CD4-positive, alpha-beta T cell (primary cell): ENCODE data around the gene CHRNA9. TPM values are rescaled to one million over a fixed set of nuclear protein-coding genes. Genes with fewer than 3 reads are reported as not detected.

Experiments used
- ATAC-seq: fragments of 200-7000 bp; cut with Tn5 transposase; one replicate; pipeline ENCODE4 v1.10.0; 2022; ENCODE audit warnings: mild to moderate bottlenecking; ENCODE audit not compliant: poor library complexity
- CTCF ChIA-PET: fragments of 350-600 bp; sonication (Branson Sonifier 250); formaldehyde crosslinking; loops from one replicate; lab custom pipeline; 2021; ENCODE audit warnings: antibody characterized with exemption, inconsistent platforms; lab: Charles Lee
- POLR2A ChIA-PET: fragments of 350-600 bp; sonication (Branson Sonifier 250); formaldehyde crosslinking; loops from one replicate; lab custom pipeline; 2021; ENCODE audit warnings: antibody characterized with exemption, inconsistent platforms; lab: Charles Lee
- DNase-seq, 14 experiments: peaks; one replicate each; pipeline ENCODE4 v3.0.0-alpha.2; 2013 to 2020; ENCODE audit warnings: mixed read lengths in 2 of 14
- H3K27ac ChIP-seq, 2 donors: one replicate each; pipeline versions ENCODE4 v1.5.1 to v1.7.0; 2013; ENCODE audit warnings: low read length in 2 of 2, low read depth in 1 of 2, mild to moderate bottlenecking in 1 of 2
- H3K27me3 ChIP-seq, 2 experiments: 1 replicate in 1 of 2; 2 replicates in 1 of 2; pipeline versions ENCODE4 v1.6.1 to v1.7.0; 2013; ENCODE audit warnings: low read length in 2 of 2, control low read depth in 1 of 2, mild to moderate bottlenecking in 1 of 2, moderate library complexity in 1 of 2; ENCODE audit not compliant: insufficient read depth in 2 of 2, control insufficient read depth in 1 of 2
- H3K36me3 ChIP-seq: one replicate; pipeline ENCODE4 v1.6.1; 2013; ENCODE audit warnings: low read length, control low read depth; ENCODE audit not compliant: insufficient read depth
- H3K4me1 ChIP-seq: one replicate; pipeline ENCODE4 v1.6.1; 2013; ENCODE audit warnings: low read length, control low read depth; ENCODE audit not compliant: insufficient read depth
- H3K4me3 ChIP-seq: one replicate; pipeline ENCODE4 v1.5.1; 2013; ENCODE audit warnings: mild to moderate bottlenecking, low read length, moderate library complexity
- H3K9me3 ChIP-seq, 2 experiments: 1 replicate in 1 of 2; 2 replicates in 1 of 2; pipeline versions ENCODE4 v1.6.1 to v1.7.0; 2013; ENCODE audit warnings: low read length in 2 of 2, mild to moderate bottlenecking in 2 of 2, control low read depth in 1 of 2, moderate library complexity in 1 of 2; ENCODE audit not compliant: control insufficient read depth in 1 of 2, insufficient read depth in 1 of 2
- H3K27ac Mint-ChIP-seq: one replicate; pipeline ENCODE4 v1.8.0; 2020; ENCODE audit warnings: mixed read lengths
- H3K27me3 Mint-ChIP-seq: one replicate; pipeline ENCODE4 v1.8.0; 2021; ENCODE audit warnings: mixed read lengths
- H3K36me3 Mint-ChIP-seq: one replicate; pipeline ENCODE4 v1.8.0; 2021; ENCODE audit warnings: low read depth, mixed read lengths
- H3K4me1 Mint-ChIP-seq: one replicate; pipeline ENCODE4 v1.8.0; 2021; ENCODE audit warnings: low read depth, mixed read lengths
- H3K4me3 Mint-ChIP-seq: one replicate; pipeline ENCODE4 v1.8.0; 2020; ENCODE audit warnings: mild to moderate bottlenecking, mixed read lengths
- H3K9me3 Mint-ChIP-seq: one replicate; pipeline ENCODE4 v1.8.0; 2020; ENCODE audit warnings: mixed read lengths
- intact Hi-C, 2 experiments: fragments of 100-400 bp; cut with DNase I in 1 of 2; cut with micrococcal nuclease in 1 of 2; formaldehyde crosslinking; loops; one replicate each; pipeline versions ENCODE4 v1.15.1 to v1.9.0; 2023 to 2025; cut with DNase I, micrococcal nuclease
- total RNA-seq, 174 experiments: library from RNA in 2 of 174; stranded (reverse) in 2 of 174; gene quantifications; one replicate each; pipeline ENCODE4 v1.2.3 and lab custom pipeline; 2021 to 2026
- TF ChIP-seq, protein P1 (sequence below): fragments of 200-600 bp; IDR thresholded peaks from one replicate; pipeline ENCODE4 v1.8.0; 2022; ENCODE audit warnings: antibody characterized with exemption, mild to moderate bottlenecking

CHRNA9 gene
- total RNA-seq, 2 experiments from 2014 or later = not detected

GRCh38 chr4:40350627-40351227 lies 15.6 kb downstream of the CHRNA9 start:
- ChIA-PET CTCF (no interaction called here), POLR2A (no interaction called here)
- no peaks in the 10 kb centered on the region for H3K36me3 ChIP-seq
- H3K4me3 ChIP-seq = no peak overlapping the region
- TF ChIP-seq, protein P1, sequence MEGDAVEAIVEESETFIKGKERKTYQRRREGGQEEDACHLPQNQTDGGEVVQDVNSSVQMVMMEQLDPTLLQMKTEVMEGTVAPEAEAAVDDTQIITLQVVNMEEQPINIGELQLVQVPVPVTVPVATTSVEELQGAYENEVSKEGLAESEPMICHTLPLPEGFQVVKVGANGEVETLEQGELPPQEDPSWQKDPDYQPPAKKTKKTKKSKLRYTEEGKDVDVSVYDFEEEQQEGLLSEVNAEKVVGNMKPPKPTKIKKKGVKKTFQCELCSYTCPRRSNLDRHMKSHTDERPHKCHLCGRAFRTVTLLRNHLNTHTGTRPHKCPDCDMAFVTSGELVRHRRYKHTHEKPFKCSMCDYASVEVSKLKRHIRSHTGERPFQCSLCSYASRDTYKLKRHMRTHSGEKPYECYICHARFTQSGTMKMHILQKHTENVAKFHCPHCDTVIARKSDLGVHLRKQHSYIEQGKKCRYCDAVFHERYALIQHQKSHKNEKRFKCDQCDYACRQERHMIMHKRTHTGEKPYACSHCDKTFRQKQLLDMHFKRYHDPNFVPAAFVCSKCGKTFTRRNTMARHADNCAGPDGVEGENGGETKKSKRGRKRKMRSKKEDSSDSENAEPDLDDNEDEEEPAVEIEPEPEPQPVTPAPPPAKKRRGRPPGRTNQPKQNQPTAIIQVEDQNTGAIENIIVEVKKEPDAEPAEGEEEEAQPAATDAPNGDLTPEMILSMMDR = no peak
- H3K4me1 ChIP-seq = no peaks in the 10 kb centered on the region
- H3K27ac ChIP-seq = no peak overlapping the region
- H3K36me3 Mint-ChIP-seq = no peaks in the 10 kb centered on the region
- H3K9me3 ChIP-seq = peaks cover 0 to 3% of the 10 kb centered on the region in 2 experiments
- peaks cover 3% of the 10 kb centered on the region for H3K9me3 Mint-ChIP-seq
- H3K4me3 Mint-ChIP-seq = no peak overlapping the region
- H3K27ac Mint-ChIP-seq = no peak overlapping the region
- H3K4me1 Mint-ChIP-seq = peaks cover 7% of the 10 kb centered on the region
- H3K27me3 ChIP-seq = peaks cover 0 to 2% of the 10 kb centered on the region in 2 experiments
- H3K27me3 Mint-ChIP-seq = no peaks in the 10 kb centered on the region
- intact Hi-C loops = no loop called here
- no peak for ATAC-seq
- DNase-seq = no peak

- Histone ChIP-seq H3K4me1 (no peaks in the 10 kb centered on the region), H3K36me3 (no peaks in the 10 kb centered on the region), H3K4me3 (no peak overlapping the region), H3K27me3 (peaks cover 0 to 1% of the 10 kb centered on the region in 2 experiments), H3K9me3 (no peaks in the 10 kb centered on the region), H3K27ac (no peak overlapping the region)
- ChIA-PET POLR2A (no interaction called here), CTCF (no interaction called here)
- Mint-ChIP-seq H3K36me3 (no peaks in the 10 kb centered on the region), H3K27me3 (no peaks in the 10 kb centered on the region), H3K4me1 (peaks cover 7% of the 10 kb centered on the region), H3K9me3 (no peaks in the 10 kb centered on the region), H3K4me3 (no peak overlapping the region), H3K27ac (no peak overlapping the region)
- no peak for ATAC-seq
- no peak for DNase-seq
- intact Hi-C loops = no loop called here
- TF ChIP-seq, protein P1 = no peak
These were observed 19.0 kb downstream of the CHRNA9 start for GRCh38 chr4:40354158-40354557.

DNA sequence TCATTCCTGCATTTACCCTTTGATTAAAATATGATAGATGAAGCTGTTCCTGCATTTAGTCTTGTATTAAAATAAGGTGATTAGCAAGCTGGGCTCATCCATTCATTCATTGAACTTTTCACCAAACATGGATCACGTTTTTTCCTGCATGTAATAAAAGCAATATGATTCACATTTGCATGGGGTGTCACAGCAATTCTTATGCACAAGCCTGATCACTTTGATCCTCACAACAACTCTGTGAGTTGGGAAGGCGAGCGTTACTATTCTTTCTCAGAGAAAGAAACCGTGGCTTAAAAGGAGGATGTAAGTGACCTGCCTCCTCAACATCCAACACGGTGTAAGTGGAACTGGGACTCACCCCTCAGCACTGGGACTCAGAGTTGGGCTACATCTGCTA lies 20.0 kb downstream of the CHRNA9 start:
- Mint-ChIP-seq H3K36me3 (no peaks in the 10 kb centered on the region), H3K9me3 (no peaks in the 10 kb centered on the region), H3K27ac (no peak overlapping the region), H3K4me3 (no peak overlapping the region), H3K4me1 (no peaks in the 10 kb centered on the region), H3K27me3 (no peaks in the 10 kb centered on the region)
- H3K4me1 ChIP-seq = no peaks in the 10 kb centered on the region
- H3K9me3 ChIP-seq = no peaks in the 10 kb centered on the region
- TF ChIP-seq, protein P1 = no peak
- intact Hi-C loops = no loop called here
- no peak overlapping the region for H3K4me3 ChIP-seq
- H3K36me3 ChIP-seq = no peaks in the 10 kb centered on the region
- no peak for ATAC-seq
- DNase-seq = no peak
- CTCF ChIA-PET = no interaction called here
- no peaks in the 10 kb centered on the region for H3K27me3 ChIP-seq
- no peak overlapping the region for H3K27ac ChIP-seq
- POLR2A ChIA-PET = no interaction called here
